SK-N-SH (cell line): ENCODE results near the gene DIS3L2. TPM values are rescaled to one million over a fixed set of nuclear protein-coding genes. Genes with fewer than 3 reads are reported as not detected.

ENCODE experiments used
- CTCF ChIA-PET: fragments of 300-600, 350-600 bp; formaldehyde crosslinking; extraction: SDS; loops from one replicate; lab custom pipeline; 2021; lab: Yijun Ruan, JAX
- POLR2A ChIA-PET: fragments of 350-600 bp; sonication (Branson Sonifier 250); formaldehyde crosslinking; extraction: SDS; loops from one replicate; lab custom pipeline; 2020; ENCODE audit warnings: antibody characterized with exemption, inconsistent platforms; lab: Yijun Ruan, JAX
- DNase-seq: peaks from one replicate; pipeline ENCODE4 v3.0.0; 2012
- H2AFZ ChIP-seq: fragments of 200-600 bp; sonication (generic); 2 replicates; pipeline ENCODE4 v1.8.1; 2016; ENCODE audit warnings: antibody characterized with exemption, mild to moderate bottlenecking, low read depth
- H3F3A ChIP-seq: fragments of 200-600 bp; sonication (generic); replicated peaks from 2 replicates; pipeline ENCODE3; 2016; ENCODE audit warnings: antibody characterized with exemption, mild to moderate bottlenecking; ENCODE audit not compliant: insufficient read depth
- H3K27ac ChIP-seq, 2 experiments: fragments of 200-500 bp in 1 of 2; fragments of 200-600 bp in 1 of 2; sonication (Bioruptor generic) in 1 of 2; sonication (generic), shearing (Covaris generic) in 1 of 2; 2 replicates each; pipeline versions ENCODE4 v1.5.1 to v1.6.1; 2014 to 2016; ENCODE audit warnings: low read depth in 2 of 2, inconsistent platforms in 1 of 2, low read length in 1 of 2, mild to moderate bottlenecking in 1 of 2, mixed read lengths in 1 of 2
- H3K27me3 ChIP-seq: fragments of 200-600 bp; sonication (generic), shearing (Covaris generic); 2 replicates; pipeline ENCODE4 v1.6.1; 2016; ENCODE audit warnings: mixed run types; ENCODE audit not compliant: insufficient read depth
- H3K36me3 ChIP-seq, 2 experiments: fragments of 200-500 bp in 1 of 2; fragments of 200-600 bp in 1 of 2; sonication (Bioruptor generic) in 1 of 2; sonication (generic) in 1 of 2; replicated peaks in 1 of 2; 2 replicates each; pipeline versions ENCODE3 to v1.5.1; 2014 to 2016; ENCODE audit warnings: low read length in 1 of 2, mild to moderate bottlenecking in 1 of 2; ENCODE audit not compliant: insufficient read depth in 2 of 2, control insufficient read depth in 1 of 2
- H3K4me1 ChIP-seq, 2 experiments: fragments of 200-500 bp in 1 of 2; fragments of 200-600 bp in 1 of 2; sonication (Bioruptor generic) in 1 of 2; sonication (generic), shearing (Covaris generic) in 1 of 2; 2 replicates each; pipeline versions ENCODE4 v1.5.1 to v1.6.1; 2014 to 2016; ENCODE audit warnings: low read depth in 1 of 2, low read length in 1 of 2, mixed run types in 1 of 2; ENCODE audit not compliant: insufficient read depth in 2 of 2, control insufficient read depth in 1 of 2
- H3K4me2 ChIP-seq: fragments of 200-600 bp; sonication (generic), shearing (Covaris generic); 2 replicates; pipeline ENCODE4 v1.6.1; 2017; ENCODE audit warnings: mixed run types
- H3K4me3 ChIP-seq, 2 experiments: fragments of 200-500 bp in 1 of 2; fragments of 200-600 bp in 1 of 2; sonication (Bioruptor generic) in 1 of 2; sonication (generic), shearing (Covaris generic) in 1 of 2; 2 replicates each; pipeline versions ENCODE4 v1.5.1 to v1.8.1; 2014 to 2016; ENCODE audit warnings: low read depth in 2 of 2, inconsistent platforms in 1 of 2, low read length in 1 of 2, mild to moderate bottlenecking in 1 of 2, mixed read lengths in 1 of 2, moderate library complexity in 1 of 2
- H3K79me2 ChIP-seq: fragments of 200-600 bp; sonication (generic); 2 replicates; pipeline ENCODE4 v1.8.1; 2017; ENCODE audit warnings: mild to moderate bottlenecking; ENCODE audit not compliant: insufficient read depth
- H3K9ac ChIP-seq: fragments of 200-600 bp; sonication (generic); 2 replicates; pipeline ENCODE4 v1.6.1; 2017; ENCODE audit warnings: mixed run types
- H3K9me2 ChIP-seq: fragments of 200-600 bp; sonication (generic); 2 replicates; pipeline ENCODE4 v1.6.1; 2017; ENCODE audit warnings: mixed run types
- H3K9me3 ChIP-seq: fragments of 200-600 bp; sonication (generic); 2 replicates; pipeline ENCODE4 v1.6.1; 2017; ENCODE audit warnings: mixed run types, mild to moderate bottlenecking, moderate library complexity
- H4K20me1 ChIP-seq: fragments of 200-600 bp; sonication (generic); 2 replicates; pipeline ENCODE4 v1.6.1; 2017; ENCODE audit warnings: mild to moderate bottlenecking, mixed run types; ENCODE audit not compliant: insufficient read depth
- CHD2 ChIP-seq: fragments of 150-350 bp; IDR thresholded peaks from 2 replicates; pipeline ENCODE4 v1.6.1; 2018; ENCODE audit warnings: low read length; ENCODE audit not compliant: partially characterized antibody
- ELF1 ChIP-seq: IDR thresholded peaks from 2 replicates; pipeline ENCODE4 v1.4.0; 2012
- EP300 ChIP-seq, 2 experiments: IDR thresholded peaks; 2 replicates each; pipeline versions ENCODE4 v1.4.0 to v1.6.1; 2012; ENCODE audit warnings: borderline replicate concordance in 1 of 2, low read depth in 1 of 2, low read length in 1 of 2
- FOSL2 ChIP-seq: IDR thresholded peaks from 2 replicates; pipeline ENCODE4 v1.4.0; 2012; ENCODE audit warnings: low read depth, mild to moderate bottlenecking, moderate library complexity, borderline replicate concordance
- FOXM1 ChIP-seq: IDR thresholded peaks from 2 replicates; pipeline ENCODE4 v1.4.0; 2012; ENCODE audit warnings: low read depth, mild to moderate bottlenecking
- GABPA ChIP-seq: IDR thresholded peaks from 2 replicates; pipeline ENCODE4 v1.4.0; 2012; ENCODE audit warnings: low read depth, mild to moderate bottlenecking
- JUND ChIP-seq: IDR thresholded peaks from 2 replicates; pipeline ENCODE4 v1.4.0; 2012
- RAD21 ChIP-seq: IDR thresholded peaks from 2 replicates; pipeline ENCODE4 v1.6.1; 2012; ENCODE audit warnings: mild to moderate bottlenecking, low read length
- RCOR1 ChIP-seq: fragments of 150-350 bp; IDR thresholded peaks from 2 replicates; pipeline ENCODE4 v1.6.1; 2017; ENCODE audit warnings: antibody characterized with exemption, low read length
- SIN3A ChIP-seq: IDR thresholded peaks from 2 replicates; pipeline ENCODE4 v1.6.1; 2012; ENCODE audit warnings: low read depth, mild to moderate bottlenecking, low read length, moderate library complexity, borderline replicate concordance
- SMC3 ChIP-seq: IDR thresholded peaks from 2 replicates; pipeline ENCODE4 v1.6.1; 2012; ENCODE audit warnings: low read depth, low read length, improper control_type of control experiment
- TAF1 ChIP-seq: IDR thresholded peaks from 2 replicates; pipeline ENCODE4 v1.6.1; 2012; ENCODE audit warnings: low read depth, mild to moderate bottlenecking, low read length, moderate library complexity, borderline replicate concordance
- TCF12 ChIP-seq: IDR thresholded peaks from 2 replicates; pipeline ENCODE4 v1.4.0; 2012
- YY1 ChIP-seq: IDR thresholded peaks from 2 replicates; pipeline ENCODE4 v1.4.0; 2012; ENCODE audit warnings: low read depth, mild to moderate bottlenecking
- WGBS: methylation state at CpG from one replicate; pipeline ENCODE4 v1.1.6; 2017; ENCODE audit warnings: low lambda C conversion rate; 5-methylcytosine and 5-hydroxymethylcytosine counted together
- polyA plus RNA-seq, 3 experiments: library from polyadenylated mRNA; depleted of rRNA; stranded (reverse); fragments of >200 nt; gene quantifications; 2 replicates each; pipeline ENCODE4 v1.2.3, GENCODE V29; 2012
- TF ChIP-seq, protein P1 (sequence below): IDR thresholded peaks from 2 replicates; pipeline ENCODE4 v1.4.0; 2012; ENCODE audit warnings: low read depth
- TF ChIP-seq, protein P2 (sequence below): IDR thresholded peaks from 2 replicates; pipeline ENCODE4 v1.4.0; 2012; ENCODE audit warnings: low read depth, borderline replicate concordance
- TF ChIP-seq, protein P3 (sequence below): IDR thresholded peaks from 2 replicates; pipeline ENCODE4 v1.4.0; 2012; ENCODE audit warnings: low read depth, borderline replicate concordance
- TF ChIP-seq, protein P4 (sequence below): fragments of 150-350 bp; IDR thresholded peaks from 2 replicates; pipeline ENCODE4 v1.6.1; 2017; ENCODE audit warnings: antibody characterized with exemption, low read length, low read depth, borderline replicate concordance
- TF ChIP-seq, protein P5 (sequence below): fragments of 200-600 bp; sonication (generic); IDR thresholded peaks from 2 replicates; pipeline ENCODE4 v1.6.1; 2017; ENCODE audit warnings: antibody characterized with exemption, mild to moderate bottlenecking, moderate library complexity
- TF ChIP-seq, protein P6 (sequence below): IDR thresholded peaks from 2 replicates; pipeline ENCODE4 v1.6.1; 2012; ENCODE audit warnings: mild to moderate bottlenecking, low read depth, low read length, moderate library complexity

DIS3L2 gene
- polyA plus RNA-seq, 1 of the 3 experiments (the other 2 are of a cell fraction), result 17.9 TPM

DNA sequence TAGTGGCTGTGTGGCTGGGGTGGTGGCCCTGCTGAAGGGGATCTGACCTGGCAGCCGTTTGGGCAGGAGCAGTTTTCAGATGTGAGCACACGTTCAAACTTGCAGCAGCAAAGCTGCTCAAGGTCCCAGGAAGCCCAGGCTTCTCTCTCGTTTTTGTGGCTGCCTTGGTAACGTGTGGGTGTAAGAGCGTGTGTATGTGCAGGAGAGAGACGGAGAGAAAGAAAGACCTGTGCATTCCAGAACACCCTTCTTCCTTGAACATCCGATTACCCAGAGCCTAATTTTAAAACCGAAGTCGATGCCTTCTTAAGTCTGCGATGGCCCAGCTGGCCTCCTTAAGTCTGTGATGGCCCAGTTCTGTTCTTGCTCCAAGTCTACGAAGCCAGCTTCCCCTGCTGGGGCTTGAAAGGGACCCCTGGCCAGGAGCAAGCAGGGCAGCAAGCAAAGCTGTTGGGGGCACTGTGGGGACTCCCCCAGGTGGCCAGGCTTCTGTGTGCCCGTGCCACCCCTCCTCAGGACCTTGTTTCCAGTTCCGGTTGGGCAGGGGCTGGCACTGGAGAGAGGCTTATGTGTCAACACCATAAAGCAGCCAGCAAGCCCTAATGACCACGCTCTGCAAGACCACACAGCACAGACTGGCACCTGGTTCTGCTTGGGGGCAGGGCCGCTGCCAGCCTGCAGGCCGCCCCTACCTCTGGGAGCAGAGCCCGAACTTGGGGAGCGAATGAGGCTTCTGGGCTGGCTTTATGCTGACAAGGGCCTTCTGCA lies 361.2 kb downstream of the DIS3L2 start:
- WGBS, result 90% methylated on average over 14 of the region's 18 CpGs
- H3K4me3 ChIP-seq, result no peak overlapping the region
- H3K9ac ChIP-seq, result no peak overlapping the region
- TF ChIP-seq, protein P1, sequence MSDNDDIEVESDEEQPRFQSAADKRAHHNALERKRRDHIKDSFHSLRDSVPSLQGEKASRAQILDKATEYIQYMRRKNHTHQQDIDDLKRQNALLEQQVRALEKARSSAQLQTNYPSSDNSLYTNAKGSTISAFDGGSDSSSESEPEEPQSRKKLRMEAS, result no peak
- no peak for TF ChIP-seq JUND
- no peak for TF ChIP-seq ELF1
- no peak for TF ChIP-seq EP300 (IDR thresholded peaks at IDR 0.05; ENCODE audit: borderline replicate concordance in 1 of 2, low read depth in 1 of 2, low read length in 1 of 2)
- TF ChIP-seq, protein P2, sequence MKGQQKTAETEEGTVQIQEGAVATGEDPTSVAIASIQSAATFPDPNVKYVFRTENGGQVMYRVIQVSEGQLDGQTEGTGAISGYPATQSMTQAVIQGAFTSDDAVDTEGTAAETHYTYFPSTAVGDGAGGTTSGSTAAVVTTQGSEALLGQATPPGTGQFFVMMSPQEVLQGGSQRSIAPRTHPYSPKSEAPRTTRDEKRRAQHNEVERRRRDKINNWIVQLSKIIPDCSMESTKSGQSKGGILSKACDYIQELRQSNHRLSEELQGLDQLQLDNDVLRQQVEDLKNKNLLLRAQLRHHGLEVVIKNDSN, result no peak
- TF ChIP-seq FOSL2, result no peak
- TF ChIP-seq, protein P3, sequence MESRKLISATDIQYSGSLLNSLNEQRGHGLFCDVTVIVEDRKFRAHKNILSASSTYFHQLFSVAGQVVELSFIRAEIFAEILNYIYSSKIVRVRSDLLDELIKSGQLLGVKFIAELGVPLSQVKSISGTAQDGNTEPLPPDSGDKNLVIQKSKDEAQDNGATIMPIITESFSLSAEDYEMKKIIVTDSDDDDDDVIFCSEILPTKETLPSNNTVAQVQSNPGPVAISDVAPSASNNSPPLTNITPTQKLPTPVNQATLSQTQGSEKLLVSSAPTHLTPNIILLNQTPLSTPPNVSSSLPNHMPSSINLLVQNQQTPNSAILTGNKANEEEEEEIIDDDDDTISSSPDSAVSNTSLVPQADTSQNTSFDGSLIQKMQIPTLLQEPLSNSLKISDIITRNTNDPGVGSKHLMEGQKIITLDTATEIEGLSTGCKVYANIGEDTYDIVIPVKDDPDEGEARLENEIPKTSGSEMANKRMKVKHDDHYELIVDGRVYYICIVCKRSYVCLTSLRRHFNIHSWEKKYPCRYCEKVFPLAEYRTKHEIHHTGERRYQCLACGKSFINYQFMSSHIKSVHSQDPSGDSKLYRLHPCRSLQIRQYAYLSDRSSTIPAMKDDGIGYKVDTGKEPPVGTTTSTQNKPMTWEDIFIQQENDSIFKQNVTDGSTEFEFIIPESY, result no peak
- TF ChIP-seq, protein P4, sequence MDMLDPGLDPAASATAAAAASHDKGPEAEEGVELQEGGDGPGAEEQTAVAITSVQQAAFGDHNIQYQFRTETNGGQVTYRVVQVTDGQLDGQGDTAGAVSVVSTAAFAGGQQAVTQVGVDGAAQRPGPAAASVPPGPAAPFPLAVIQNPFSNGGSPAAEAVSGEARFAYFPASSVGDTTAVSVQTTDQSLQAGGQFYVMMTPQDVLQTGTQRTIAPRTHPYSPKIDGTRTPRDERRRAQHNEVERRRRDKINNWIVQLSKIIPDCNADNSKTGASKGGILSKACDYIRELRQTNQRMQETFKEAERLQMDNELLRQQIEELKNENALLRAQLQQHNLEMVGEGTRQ, result no peak
- TF ChIP-seq, protein P5, sequence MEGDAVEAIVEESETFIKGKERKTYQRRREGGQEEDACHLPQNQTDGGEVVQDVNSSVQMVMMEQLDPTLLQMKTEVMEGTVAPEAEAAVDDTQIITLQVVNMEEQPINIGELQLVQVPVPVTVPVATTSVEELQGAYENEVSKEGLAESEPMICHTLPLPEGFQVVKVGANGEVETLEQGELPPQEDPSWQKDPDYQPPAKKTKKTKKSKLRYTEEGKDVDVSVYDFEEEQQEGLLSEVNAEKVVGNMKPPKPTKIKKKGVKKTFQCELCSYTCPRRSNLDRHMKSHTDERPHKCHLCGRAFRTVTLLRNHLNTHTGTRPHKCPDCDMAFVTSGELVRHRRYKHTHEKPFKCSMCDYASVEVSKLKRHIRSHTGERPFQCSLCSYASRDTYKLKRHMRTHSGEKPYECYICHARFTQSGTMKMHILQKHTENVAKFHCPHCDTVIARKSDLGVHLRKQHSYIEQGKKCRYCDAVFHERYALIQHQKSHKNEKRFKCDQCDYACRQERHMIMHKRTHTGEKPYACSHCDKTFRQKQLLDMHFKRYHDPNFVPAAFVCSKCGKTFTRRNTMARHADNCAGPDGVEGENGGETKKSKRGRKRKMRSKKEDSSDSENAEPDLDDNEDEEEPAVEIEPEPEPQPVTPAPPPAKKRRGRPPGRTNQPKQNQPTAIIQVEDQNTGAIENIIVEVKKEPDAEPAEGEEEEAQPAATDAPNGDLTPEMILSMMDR, result no peak
- no peak for TF ChIP-seq RCOR1
- no peak for TF ChIP-seq CHD2
- TF ChIP-seq TCF12, result no peak
- no peak for TF ChIP-seq RAD21
- no peak for TF ChIP-seq SMC3
- no peak for TF ChIP-seq TAF1
- no peak for TF ChIP-seq GABPA
- TF ChIP-seq YY1, result no peak
- no peak for TF ChIP-seq SIN3A
- no peak for TF ChIP-seq FOXM1
- TF ChIP-seq, protein P6, sequence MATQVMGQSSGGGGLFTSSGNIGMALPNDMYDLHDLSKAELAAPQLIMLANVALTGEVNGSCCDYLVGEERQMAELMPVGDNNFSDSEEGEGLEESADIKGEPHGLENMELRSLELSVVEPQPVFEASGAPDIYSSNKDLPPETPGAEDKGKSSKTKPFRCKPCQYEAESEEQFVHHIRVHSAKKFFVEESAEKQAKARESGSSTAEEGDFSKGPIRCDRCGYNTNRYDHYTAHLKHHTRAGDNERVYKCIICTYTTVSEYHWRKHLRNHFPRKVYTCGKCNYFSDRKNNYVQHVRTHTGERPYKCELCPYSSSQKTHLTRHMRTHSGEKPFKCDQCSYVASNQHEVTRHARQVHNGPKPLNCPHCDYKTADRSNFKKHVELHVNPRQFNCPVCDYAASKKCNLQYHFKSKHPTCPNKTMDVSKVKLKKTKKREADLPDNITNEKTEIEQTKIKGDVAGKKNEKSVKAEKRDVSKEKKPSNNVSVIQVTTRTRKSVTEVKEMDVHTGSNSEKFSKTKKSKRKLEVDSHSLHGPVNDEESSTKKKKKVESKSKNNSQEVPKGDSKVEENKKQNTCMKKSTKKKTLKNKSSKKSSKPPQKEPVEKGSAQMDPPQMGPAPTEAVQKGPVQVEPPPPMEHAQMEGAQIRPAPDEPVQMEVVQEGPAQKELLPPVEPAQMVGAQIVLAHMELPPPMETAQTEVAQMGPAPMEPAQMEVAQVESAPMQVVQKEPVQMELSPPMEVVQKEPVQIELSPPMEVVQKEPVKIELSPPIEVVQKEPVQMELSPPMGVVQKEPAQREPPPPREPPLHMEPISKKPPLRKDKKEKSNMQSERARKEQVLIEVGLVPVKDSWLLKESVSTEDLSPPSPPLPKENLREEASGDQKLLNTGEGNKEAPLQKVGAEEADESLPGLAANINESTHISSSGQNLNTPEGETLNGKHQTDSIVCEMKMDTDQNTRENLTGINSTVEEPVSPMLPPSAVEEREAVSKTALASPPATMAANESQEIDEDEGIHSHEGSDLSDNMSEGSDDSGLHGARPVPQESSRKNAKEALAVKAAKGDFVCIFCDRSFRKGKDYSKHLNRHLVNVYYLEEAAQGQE, result no peak
- no peaks in the 10 kb centered on the region for H3K9me2 ChIP-seq
- H3F3A ChIP-seq, result no peaks in the 10 kb centered on the region
- H3K79me2 ChIP-seq, result no peaks in the 10 kb centered on the region
- H3K4me1 ChIP-seq, result peaks cover 0 to 19% of the 10 kb centered on the region in 2 experiments; a peak in 1 of 4 replicates
- no peak overlapping the region for H2AFZ ChIP-seq
- H3K4me2 ChIP-seq, result no peak overlapping the region
- ChIA-PET CTCF (interaction anchor here (0.9 to 13.4 kb wide), 6 partner anchors 15 to 416 kb away, joined by 3 to 214 read pairs (median 4); partner anchors contain the start of gene NPPC), POLR2A (interaction anchor here (0.6 kb wide), 1 partner anchor 116 kb away, joined by 3 read pairs; no protein-coding TSS in a partner anchor)
- H3K27me3 ChIP-seq, result no peaks in the 10 kb centered on the region
- no peaks in the 10 kb centered on the region for H3K36me3 ChIP-seq
- no peak for DNase-seq
- no peaks in the 10 kb centered on the region for H3K9me3 ChIP-seq
- no peak overlapping the region for H3K27ac ChIP-seq
- H4K20me1 ChIP-seq, result peaks cover 19% of the 10 kb centered on the region
